K562 (cell line): ENCODE data around the gene GZF1. TPM values are rescaled to one million over a fixed set of nuclear protein-coding genes. Genes with fewer than 3 reads are reported as not detected.

Experiments used
- ADNP ChIP-seq: fragments of 200-800 bp; sonication (Bioruptor generic); IDR thresholded peaks from 2 replicates; pipeline ENCODE4 v1.6.1; 2016; ENCODE audit warnings: missing genetic modification characterization, missing compliant biosample characterization
- DLX4 ChIP-seq: fragments of 250-450 bp; sonication (Bioruptor Pico); IDR thresholded peaks from 2 replicates; pipeline ENCODE4 v1.6.1; 2021; ENCODE audit warnings: mild to moderate bottlenecking
- DMBX1 ChIP-seq: fragments of 250-450 bp; sonication (Bioruptor Pico); IDR thresholded peaks from 2 replicates; pipeline ENCODE4 v1.8.0; 2022; ENCODE audit warnings: inconsistent platforms, mild to moderate bottlenecking, moderate library complexity, borderline replicate concordance
- GATAD2B ChIP-seq: fragments of 450-650 bp; IDR thresholded peaks from 2 replicates; pipeline ENCODE4 v1.6.1; 2017; ENCODE audit warnings: mild to moderate bottlenecking, borderline replicate concordance
- NONO ChIP-seq, 2 experiments: fragments of 200-400 bp in 1 of 2; fragments of 450-650 bp in 1 of 2; formaldehyde crosslinking in 1 of 2; IDR thresholded peaks; 2 replicates each; pipeline ENCODE4 v1.6.1; 2017; ENCODE audit warnings: low read depth in 2 of 2, mild to moderate bottlenecking in 2 of 2, moderate library complexity in 2 of 2, low read length in 1 of 2
- RBBP5 ChIP-seq: fragments of 200-600 bp; sonication (generic); IDR thresholded peaks from 2 replicates; pipeline ENCODE4 v1.6.1; 2012; ENCODE audit warnings: borderline replicate concordance, mild to moderate bottlenecking, low read length, control low read depth, inconsistent platforms; ENCODE audit not compliant: insufficient read depth, poor library complexity, severe bottlenecking
- SMARCA4 ChIP-seq: fragments of 450-650 bp; IDR thresholded peaks from 2 replicates; pipeline ENCODE4 v1.6.1; 2016
- ZBTB1 ChIP-seq: sonication (generic); formaldehyde crosslinking; IDR thresholded peaks from 2 replicates; pipeline ENCODE4 v1.8.1; 2023; ENCODE audit warnings: missing genetic modification reagents, low read depth, mild to moderate bottlenecking, borderline replicate concordance
- ZNF318 ChIP-seq, 2 experiments: fragments of 450-650 bp; IDR thresholded peaks; 2 replicates each; pipeline ENCODE4 v1.6.1; 2016; ENCODE audit warnings: mild to moderate bottlenecking in 2 of 2, borderline replicate concordance in 1 of 2, low read depth in 1 of 2, moderate library complexity in 1 of 2
- ZNF511 ChIP-seq: sonication (generic); formaldehyde crosslinking; IDR thresholded peaks from 2 replicates; pipeline ENCODE4 v1.8.0; 2022; ENCODE audit warnings: mild to moderate bottlenecking, missing genetic modification reagents
- polyA plus RNA-seq, 8 experiments: library from polyadenylated mRNA; depleted of rRNA in 4 of 8; stranded (reverse) in 5 of 8; unstranded in 3 of 8; fragments of >200 nt; fragmentation: Nextera tagmentation in 2 of 8; fragmentation: Illumina TruSeq in 1 of 8; extraction: Ambion mirVana in 2 of 8; extraction: Trizol in 1 of 8; gene quantifications; 2 replicates each; pipeline versions ENCODE4 v1.2.1 to v1.2.3, GENCODE V29; 2011 to 2014; ENCODE audit warnings: inconsistent platforms in 1 of 8, missing spikeins in 1 of 8
- total RNA-seq, 7 experiments: library from RNA; depleted of rRNA in 6 of 7; stranded (reverse); fragments of >200 nt in 6 of 7; fragmentation: Illumina TruSeq in 2 of 7; extraction: Trizol in 2 of 7; gene quantifications; 2 replicates each; pipeline versions ENCODE4 v1.2.1 to v1.2.3, GENCODE V29; 2011 to 2021; ENCODE audit warnings: low replicate concordance in 1 of 7
- TF ChIP-seq, protein P1 (sequence below): fragments of 450-650 bp; IDR thresholded peaks from 2 replicates; pipeline ENCODE4 v1.6.1; 2016; ENCODE audit warnings: low read depth, mild to moderate bottlenecking, moderate library complexity
- TF ChIP-seq, protein P2 (sequence below): fragments of 450-650 bp; IDR thresholded peaks from 2 replicates; pipeline ENCODE4 v1.6.1; 2017; ENCODE audit warnings: mild to moderate bottlenecking, moderate library complexity

GZF1 gene
- total and polyA plus RNA-seq, 9 of the 15 experiments (the other 6 are each of a cell fraction or from before 2014, with no cell fraction given) = 1.2 to 15.7 (median 7.4) TPM

DNA sequence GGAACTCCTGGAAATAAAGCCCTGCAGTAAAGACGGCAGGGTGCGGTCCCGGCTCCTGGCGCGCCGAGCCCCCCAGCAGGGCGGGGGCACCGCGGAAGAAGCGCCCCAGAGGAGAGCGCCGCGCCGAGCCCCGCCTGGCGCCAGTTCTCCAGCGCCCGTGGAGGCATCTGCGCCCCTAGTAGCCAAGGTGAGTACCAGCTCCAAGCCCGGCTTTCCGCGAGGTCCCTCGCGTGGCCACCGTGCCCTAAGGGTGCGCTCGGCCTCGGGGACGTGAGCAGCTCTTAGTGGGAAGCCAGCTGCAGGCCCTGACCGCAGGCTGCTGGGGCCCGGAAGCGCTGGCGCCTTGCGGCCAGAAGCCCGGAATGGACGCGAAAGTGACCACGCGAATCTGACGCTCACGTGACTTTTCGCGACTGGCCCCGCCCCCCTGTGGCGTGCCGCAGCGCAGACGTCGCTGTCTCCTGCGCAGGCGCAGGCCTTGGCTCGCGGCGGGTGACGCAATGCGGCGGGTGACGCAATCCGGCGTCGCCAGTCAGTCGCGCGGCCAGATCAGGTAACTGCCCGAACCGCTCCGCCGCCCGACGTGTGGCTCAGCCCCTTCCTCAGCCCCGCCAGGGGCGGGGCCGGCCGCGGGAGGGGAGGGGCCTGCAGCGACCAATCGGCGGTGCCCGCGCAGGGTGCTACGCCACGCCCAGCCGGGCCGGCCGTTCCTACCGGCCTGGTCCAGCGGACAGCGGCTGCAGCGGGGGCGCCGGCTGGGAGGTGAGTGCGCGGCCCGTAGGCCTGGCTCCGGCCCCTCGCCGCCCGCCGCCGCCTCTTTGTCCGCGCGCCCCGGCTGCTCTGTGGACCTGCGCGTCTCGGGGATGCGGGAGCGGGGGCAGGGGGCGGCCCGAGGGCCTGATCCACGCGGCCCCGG, at the start of gene GZF1 (continued):
- TF ChIP-seq RBBP5 (peak; percentile 3), DMBX1 (CRISPR knock-in tag) (no peak), GATAD2B (0 out of 2 replicates have a peak, but pooled peaks have one; percentile 56), SMARCA4 (no peak), ADNP (no peak), ZNF318 (IDR thresholded peaks at IDR 0.05; ENCODE audit: borderline replicate concordance in 1 of 2, low read depth in 1 of 2) (no peak), DLX4 (CRISPR knock-in tag) (no peak), ZBTB1 (CRISPR knock-in tag) (peak; percentile 88; the same call in 1 of the 2 replicates), NONO (IDR thresholded peaks at IDR 0.05; ENCODE audit: low read depth in 2 of 2, low read length in 1 of 2) (peak in 1 of 2 experiments; percentile 33; a peak in 1 of 4 replicates), ZNF511 (CRISPR knock-in tag) (no peak)
- TF ChIP-seq, protein P1, sequence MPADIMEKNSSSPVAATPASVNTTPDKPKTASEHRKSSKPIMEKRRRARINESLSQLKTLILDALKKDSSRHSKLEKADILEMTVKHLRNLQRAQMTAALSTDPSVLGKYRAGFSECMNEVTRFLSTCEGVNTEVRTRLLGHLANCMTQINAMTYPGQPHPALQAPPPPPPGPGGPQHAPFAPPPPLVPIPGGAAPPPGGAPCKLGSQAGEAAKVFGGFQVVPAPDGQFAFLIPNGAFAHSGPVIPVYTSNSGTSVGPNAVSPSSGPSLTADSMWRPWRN = peak; percentile 55
- TF ChIP-seq, protein P2, sequence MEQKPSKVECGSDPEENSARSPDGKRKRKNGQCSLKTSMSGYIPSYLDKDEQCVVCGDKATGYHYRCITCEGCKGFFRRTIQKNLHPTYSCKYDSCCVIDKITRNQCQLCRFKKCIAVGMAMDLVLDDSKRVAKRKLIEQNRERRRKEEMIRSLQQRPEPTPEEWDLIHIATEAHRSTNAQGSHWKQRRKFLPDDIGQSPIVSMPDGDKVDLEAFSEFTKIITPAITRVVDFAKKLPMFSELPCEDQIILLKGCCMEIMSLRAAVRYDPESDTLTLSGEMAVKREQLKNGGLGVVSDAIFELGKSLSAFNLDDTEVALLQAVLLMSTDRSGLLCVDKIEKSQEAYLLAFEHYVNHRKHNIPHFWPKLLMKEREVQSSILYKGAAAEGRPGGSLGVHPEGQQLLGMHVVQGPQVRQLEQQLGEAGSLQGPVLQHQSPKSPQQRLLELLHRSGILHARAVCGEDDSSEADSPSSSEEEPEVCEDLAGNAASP = no peak
